Measurements from ENCODE around the gene VILL.

Gene VILL

DNA sequence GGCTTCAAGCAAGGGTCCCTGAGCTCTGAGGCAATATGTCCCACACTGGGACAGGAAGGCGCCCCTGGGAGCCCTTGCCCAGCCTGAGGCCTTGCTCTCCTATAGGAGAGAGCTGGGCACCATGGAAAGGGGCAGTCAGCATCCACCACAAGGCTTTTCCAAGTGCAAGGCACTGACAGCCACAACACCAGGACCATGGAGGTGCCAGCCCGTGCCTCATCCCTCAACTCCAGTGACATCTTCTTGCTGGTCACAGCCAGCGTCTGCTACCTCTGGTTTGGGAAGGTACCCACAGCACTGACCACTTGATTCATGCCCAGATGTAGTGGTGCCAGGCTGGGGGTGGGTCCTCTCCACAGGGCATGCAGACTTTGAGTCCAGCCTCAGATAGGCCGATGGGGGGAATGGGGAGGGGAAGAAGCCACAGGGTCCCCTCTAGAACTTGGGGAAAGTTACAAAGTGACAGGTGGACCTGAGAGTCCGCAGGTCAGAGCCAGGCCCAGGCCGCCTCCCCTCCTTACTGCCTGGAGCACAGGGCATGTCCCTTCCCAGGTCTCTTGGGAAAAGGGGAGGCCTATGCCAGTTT is 11.8 kb downstream of the VILL start:
- DNase-seq = no peak

GRCh38 chr3:38002940-38003339 is 12.4 kb downstream of the VILL start:
- no peak for DNase-seq

GRCh38 chr3:38003371-38003816 is 12.8 kb downstream of the VILL start:
- no peak for DNase-seq

DNA sequence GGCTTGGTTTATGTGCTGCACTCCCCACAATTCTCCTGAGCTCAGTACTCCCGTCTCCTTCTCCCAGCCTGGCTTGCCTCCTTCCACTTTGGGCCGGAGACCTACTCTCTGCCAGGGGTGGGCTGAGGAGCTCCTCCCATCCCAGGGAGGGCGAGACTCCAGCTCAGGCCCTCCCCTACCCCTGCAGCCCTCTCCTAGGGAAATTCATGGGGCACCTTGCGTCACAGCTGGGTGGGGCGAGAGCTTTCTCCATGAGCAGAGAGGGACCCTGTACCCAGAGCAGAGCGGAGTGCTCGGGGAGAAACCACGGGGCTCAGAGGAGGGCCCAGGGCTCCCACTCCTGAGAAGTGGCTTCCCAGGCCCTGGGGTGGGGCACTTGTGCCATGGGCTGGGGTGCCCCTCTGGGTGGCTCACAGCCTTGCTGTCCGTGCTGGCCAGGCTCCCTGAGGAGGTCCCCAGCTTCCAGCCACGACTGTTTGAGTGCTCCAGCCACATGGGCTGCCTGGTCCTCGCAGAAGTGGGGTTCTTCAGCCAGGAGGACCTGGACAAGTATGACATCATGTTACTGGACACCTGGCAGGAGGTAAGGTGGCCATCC is 13.3 kb downstream of the VILL start:
- DNase-seq = no peak

GRCh38 chr3:38004415-38005075 is 14.0 kb downstream of the VILL start:
- DNase-seq = peak; percentile 11

DNA sequence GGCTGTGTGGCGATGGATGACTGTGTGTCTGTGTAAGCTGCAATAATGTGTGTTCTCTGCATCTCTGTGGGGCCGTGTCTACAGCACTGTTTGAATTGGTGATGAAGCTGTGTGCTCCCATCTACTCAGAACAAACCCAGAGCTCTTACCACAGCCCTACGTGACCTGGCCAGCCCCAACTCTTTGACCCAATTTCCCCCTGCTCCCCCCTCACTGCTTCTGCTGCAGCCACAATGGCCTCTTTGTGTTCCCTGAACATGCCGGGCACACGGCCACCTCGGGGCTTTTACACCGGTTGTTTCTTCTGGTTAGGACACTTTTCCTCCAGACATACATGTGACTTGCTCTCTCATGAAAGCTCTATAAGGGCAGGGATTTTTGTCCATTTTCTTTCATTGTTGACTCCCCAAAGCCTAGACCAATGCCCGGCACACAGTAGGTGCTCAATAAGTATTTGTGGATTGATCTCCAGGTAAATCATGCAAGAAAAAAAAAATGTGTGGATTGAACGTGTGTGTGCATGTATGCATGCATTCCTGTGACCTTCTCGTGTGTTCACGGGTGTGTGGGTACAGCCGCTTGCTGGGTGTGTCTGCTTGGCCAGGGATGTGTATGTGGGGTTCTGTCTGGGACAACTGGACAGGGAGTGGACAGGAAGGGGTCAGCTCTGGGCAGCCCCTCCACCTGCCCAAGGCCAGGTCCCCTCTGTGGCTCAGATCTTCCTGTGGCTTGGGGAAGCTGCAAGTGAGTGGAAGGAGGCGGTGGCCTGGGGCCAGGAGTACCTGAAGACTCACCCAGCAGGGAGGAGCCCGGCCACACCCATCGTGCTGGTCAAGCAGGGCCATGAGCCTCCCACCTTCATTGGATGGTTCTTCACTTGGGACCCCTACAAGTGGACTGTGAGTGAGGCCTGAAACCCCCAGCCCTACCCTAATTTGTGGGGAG is 14.8 kb downstream of the VILL start:
- DNase-seq = no peak

DNA sequence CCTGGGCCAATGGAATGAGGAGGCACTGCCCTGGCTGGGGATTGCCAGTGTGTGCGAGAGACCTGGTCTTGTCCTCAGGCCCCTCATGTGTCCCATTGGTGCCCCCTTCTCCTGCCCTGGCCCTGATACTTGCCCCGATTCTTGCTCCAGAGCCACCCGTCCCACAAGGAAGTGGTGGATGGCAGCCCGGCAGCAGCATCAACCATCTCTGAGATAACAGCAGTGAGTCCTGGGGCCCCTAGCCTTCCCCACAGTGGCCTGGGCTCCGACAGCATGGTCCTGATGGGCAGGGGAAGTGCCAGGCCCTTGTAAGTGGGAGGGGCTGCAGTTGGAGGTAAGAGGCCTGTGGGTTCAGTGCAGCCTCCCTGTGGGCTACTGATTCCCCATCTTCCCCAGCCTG is 15.4 kb downstream of the VILL start:
- no peak for DNase-seq

- DNase-seq = no peak
Measured at GRCh38 chr3:38006445-38006995, 15.9 kb downstream of the VILL start.

DNA sequence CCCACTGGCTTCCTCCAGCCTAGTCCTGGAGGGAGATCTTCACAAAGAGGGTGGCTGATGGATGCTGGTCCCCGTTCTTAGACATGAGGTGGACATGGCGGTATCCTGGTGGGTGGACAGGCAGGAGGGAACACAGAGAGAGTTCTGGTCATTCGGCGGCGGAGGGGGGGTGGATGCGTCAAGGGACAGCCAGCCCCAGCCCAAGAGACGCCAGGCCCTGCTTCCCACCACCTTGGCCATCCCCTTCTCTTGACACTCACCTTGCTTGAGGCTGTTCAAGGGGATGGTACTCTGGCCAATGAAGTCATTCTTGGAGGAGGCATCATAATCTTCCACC is 17.1 kb downstream of the VILL start:
- DNase-seq = no peak

DNA sequence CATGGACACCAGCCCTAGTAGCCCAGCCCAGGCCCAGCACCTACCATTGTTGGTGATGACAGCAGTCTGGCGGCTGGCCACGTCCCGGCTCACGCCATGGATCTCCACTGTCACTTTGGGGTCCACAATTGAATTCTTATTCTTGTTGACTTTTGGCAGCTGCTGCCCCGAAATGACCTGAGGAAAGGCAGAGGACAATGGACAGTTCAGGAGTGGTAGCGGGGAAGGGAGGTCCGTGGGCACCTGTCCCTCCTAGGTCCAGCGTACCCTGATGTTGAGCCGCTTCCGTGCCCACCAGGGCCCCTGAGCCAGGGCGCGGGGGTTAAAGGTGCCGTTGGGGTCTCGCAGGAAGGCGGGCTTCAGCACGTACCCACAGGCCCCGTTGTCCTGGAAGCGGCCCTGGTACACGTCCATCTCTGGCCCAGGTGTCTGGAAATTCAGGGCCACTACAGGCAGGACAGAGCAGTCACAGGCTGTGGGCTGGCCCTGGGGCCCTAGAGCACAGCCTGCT is 17.7 kb downstream of the VILL start:
- DNase-seq = no peak

DNA sequence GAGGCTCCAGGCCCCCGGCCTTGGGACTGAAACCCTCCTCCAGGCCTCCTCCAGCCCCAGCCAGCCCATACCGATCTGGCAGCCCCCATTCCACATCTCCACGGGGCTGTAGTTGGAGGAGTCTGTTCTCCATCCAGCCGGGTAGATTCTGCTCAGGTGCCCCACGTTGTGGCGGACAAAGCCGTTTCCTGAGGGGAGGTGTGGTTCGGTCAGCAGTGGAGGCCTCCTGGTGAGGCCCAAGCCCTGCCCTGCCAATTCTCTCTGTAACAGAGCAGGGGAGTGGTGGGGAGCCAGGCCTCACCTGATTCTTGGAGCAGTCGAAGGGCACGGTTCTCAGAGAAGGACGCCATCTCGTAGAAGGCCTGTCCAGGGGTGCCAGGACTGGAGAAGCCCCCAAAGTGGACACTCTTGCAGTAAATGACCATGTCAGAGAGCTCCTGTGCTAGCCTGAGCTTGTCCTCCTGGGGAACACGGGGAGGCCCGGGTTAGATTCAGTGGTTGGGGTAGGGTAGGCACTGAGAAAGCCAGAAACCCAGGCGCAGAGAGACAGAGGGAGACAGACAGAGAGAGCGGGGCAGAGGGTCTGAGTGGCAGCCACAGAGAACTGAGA is 18.5 kb downstream of the VILL start:
- no peak for DNase-seq

- DNase-seq = no peak
Measured at GRCh38 chr3:38009807-38010591, 19.4 kb downstream of the VILL start.

- no peak for DNase-seq
Measured at GRCh38 chr3:38011111-38011510, 20.5 kb downstream of the VILL start.

DNA sequence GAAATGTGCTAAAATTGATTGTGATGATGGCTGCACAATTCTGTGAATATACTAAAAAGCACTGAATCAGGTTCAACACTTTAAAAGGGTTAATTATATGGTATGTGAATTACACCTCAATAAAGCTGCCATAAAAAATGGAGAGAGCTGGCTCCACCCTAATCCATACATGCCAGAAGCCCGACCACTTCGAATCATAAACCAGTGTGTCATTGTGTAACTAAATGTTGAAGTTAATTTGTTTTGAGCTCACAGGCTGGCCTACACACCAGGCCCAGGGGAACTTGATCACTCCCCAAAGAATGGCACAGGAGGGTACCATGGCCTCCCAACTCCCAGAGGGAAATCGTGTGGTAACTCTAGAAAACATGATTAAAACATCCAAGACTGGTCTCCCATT is 24.9 kb downstream of the VILL start:
- DNase-seq = no peak

DNA sequence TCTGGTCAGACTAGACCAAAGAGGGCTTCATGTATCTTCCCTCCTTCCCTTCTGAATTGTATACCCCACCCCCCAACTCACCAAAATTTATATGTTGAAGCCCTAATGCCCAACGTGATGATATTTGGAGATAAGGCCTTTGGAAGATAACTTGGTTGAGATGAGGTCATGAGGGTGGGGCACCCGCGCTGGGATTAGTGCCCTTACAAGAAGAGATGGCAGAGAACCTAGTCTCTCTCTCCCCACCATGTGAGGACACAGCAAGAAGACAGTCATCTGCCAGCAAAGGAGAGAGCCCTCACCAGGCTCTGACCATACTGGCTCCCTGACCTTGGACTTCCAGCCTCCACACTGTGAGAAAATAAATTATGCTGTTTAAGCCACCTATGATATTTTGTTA is 25.4 kb downstream of the VILL start:
- no peak for DNase-seq

GRCh38 chr3:38016410-38016809 is 25.8 kb downstream of the VILL start:
- DNase-seq = no peak

DNA sequence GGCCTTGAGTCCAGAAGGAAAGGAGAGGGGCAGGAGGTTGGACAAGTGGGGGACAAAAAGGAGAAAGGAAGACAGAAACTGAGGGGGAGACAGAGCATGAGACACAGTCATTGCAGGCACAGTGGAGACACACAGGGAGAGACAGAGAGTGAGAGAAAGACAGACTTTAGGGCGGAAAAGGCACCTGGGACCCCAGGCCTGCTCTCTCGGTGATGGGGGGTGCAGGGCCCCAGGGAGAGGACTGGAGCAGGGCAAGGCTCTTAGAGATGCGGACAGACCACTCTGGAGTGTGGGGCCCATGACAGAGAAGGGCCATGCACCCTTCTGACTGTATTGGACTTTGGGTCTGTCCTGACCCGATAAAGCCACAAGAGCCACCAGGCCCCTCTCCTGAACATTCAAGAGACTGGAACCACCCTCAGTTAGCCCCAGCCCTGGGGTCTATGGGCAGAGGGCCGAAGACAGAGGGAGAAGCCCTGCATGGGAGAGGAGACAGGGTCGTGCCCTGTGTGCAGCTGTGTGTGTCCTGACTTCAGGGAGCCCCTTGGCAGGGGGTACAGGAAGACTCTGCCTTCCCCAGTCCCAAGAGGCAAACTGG is 26.4 kb downstream of the VILL start:
- no peak for DNase-seq

- DNase-seq = no peak
Measured at GRCh38 chr3:38017445-38018295, 27.1 kb downstream of the VILL start.

GRCh38 chr3:38018296-38019266 is 28.0 kb downstream of the VILL start:
- no peak for DNase-seq
